WTC11 (cell line): Measurements from ENCODE around the gene RNF181.

Experiments used
- EMX1 ChIP-seq: fragments of 250-450 bp; sonication (Bioruptor Pico); IDR thresholded peaks from 2 replicates; pipeline ENCODE4 v1.8.0; 2021; ENCODE audit warnings: mild to moderate bottlenecking
- TF ChIP-seq, protein P1 (sequence below): sonication (generic); formaldehyde crosslinking; IDR thresholded peaks from 2 replicates; pipeline ENCODE4 v1.8.0; 2022; ENCODE audit warnings: mild to moderate bottlenecking, missing genetic modification reagents
- TF ChIP-seq, protein P2 (sequence below): fragments of 200-600 bp; IDR thresholded peaks from 2 replicates; pipeline ENCODE4 v1.8.0; 2022; ENCODE audit warnings: antibody characterized with exemption
- TF ChIP-seq, protein P3 (sequence below): sonication (generic); formaldehyde crosslinking; IDR thresholded peaks from 2 replicates; pipeline ENCODE4 v1.8.1; 2022; ENCODE audit warnings: low read depth, mild to moderate bottlenecking, moderate library complexity, missing genetic modification reagents, borderline replicate concordance
- TF ChIP-seq, protein P4 (sequence below): sonication (generic); formaldehyde crosslinking; IDR thresholded peaks from 2 replicates; pipeline ENCODE4 v1.8.1; 2023; ENCODE audit warnings: mild to moderate bottlenecking, missing genetic modification reagents, moderate library complexity

DNA sequence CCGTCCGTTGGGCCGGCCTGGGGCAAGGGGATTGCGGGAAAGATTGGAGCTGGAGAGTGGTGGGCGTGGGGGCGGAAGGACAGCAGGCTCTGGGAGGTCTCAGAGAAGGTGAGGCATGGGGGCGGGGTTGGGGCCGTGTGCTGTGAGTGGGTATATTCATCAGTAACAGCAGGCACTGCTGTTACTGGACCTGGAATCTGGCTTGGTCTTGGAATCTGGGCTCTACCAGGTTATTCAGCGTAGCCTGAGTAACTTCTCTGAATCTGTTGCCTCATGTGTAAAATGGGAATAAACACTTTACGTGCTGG lies 435 bp downstream of the RNF181 start:
- no peak for TF ChIP-seq EMX1
- TF ChIP-seq, protein P1, sequence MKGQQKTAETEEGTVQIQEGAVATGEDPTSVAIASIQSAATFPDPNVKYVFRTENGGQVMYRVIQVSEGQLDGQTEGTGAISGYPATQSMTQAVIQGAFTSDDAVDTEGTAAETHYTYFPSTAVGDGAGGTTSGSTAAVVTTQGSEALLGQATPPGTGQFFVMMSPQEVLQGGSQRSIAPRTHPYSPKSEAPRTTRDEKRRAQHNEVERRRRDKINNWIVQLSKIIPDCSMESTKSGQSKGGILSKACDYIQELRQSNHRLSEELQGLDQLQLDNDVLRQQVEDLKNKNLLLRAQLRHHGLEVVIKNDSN (CRISPR knock-in tag): no peak
- TF ChIP-seq, protein P2, sequence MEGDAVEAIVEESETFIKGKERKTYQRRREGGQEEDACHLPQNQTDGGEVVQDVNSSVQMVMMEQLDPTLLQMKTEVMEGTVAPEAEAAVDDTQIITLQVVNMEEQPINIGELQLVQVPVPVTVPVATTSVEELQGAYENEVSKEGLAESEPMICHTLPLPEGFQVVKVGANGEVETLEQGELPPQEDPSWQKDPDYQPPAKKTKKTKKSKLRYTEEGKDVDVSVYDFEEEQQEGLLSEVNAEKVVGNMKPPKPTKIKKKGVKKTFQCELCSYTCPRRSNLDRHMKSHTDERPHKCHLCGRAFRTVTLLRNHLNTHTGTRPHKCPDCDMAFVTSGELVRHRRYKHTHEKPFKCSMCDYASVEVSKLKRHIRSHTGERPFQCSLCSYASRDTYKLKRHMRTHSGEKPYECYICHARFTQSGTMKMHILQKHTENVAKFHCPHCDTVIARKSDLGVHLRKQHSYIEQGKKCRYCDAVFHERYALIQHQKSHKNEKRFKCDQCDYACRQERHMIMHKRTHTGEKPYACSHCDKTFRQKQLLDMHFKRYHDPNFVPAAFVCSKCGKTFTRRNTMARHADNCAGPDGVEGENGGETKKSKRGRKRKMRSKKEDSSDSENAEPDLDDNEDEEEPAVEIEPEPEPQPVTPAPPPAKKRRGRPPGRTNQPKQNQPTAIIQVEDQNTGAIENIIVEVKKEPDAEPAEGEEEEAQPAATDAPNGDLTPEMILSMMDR: no peak
- TF ChIP-seq, protein P3, sequence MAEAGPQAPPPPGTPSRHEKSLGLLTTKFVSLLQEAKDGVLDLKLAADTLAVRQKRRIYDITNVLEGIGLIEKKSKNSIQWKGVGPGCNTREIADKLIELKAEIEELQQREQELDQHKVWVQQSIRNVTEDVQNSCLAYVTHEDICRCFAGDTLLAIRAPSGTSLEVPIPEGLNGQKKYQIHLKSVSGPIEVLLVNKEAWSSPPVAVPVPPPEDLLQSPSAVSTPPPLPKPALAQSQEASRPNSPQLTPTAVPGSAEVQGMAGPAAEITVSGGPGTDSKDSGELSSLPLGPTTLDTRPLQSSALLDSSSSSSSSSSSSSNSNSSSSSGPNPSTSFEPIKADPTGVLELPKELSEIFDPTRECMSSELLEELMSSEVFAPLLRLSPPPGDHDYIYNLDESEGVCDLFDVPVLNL (CRISPR knock-in tag): no peak
- TF ChIP-seq, protein P4, sequence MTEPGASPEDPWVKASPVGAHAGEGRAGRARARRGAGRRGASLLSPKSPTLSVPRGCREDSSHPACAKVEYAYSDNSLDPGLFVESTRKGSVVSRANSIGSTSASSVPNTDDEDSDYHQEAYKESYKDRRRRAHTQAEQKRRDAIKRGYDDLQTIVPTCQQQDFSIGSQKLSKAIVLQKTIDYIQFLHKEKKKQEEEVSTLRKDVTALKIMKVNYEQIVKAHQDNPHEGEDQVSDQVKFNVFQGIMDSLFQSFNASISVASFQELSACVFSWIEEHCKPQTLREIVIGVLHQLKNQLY (CRISPR knock-in tag): no peak
